Fibroblast of skin of scalp (primary cell): ENCODE data around the gene PGRMC2.
A peak's percentile ranks its signal among the peaks of the same experiment; 100 is the strongest.
"Not testable (repeated sequence)": the region's sequence is repeated elsewhere in the genome, so short reads cannot be mapped to it uniquely, and the experiment has no call there.

ENCODE experiments used
- DNase-seq: peaks from one replicate; pipeline ENCODE4 v3.0.0-alpha.2; 2013

The PGRMC2 gene

GRCh38 chr4:128267171-128267570 is 20.4 kb downstream of the PGRMC2 start:
- DNase-seq, result not testable (repeated sequence)

- not testable (repeated sequence) for DNase-seq
Measured at GRCh38 chr4:128265550-128265949, 22.1 kb downstream of the PGRMC2 start.

- DNase-seq, result not testable (repeated sequence)
Measured at GRCh38 chr4:128259889-128260288, 27.7 kb downstream of the PGRMC2 start.

DNA sequence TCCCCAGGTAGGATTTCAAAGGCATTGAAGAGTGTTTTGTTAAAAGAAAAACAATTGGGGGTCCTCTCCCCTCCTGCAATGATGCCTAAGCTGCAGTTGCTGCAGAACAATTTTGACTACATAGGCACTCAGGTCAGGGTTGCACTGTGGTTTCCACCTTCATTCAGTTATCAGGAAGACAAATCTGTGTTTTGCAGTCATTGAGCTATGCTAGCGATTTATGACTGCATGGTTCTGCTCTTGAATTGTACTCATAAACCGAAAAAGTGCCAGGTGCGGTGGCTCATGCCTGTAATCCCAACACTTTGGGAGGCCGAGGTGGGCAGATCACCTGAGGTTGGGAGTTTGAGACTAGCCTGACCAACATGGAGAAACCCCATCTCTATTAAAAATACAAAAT is 29.4 kb downstream of the PGRMC2 start:
- not testable (repeated sequence) for DNase-seq

- no peak for DNase-seq
Measured at GRCh38 chr4:128256539-128256938, 31.1 kb downstream of the PGRMC2 start.

- DNase-seq, result no peak
Measured at GRCh38 chr4:128255906-128256305, 31.7 kb downstream of the PGRMC2 start.

GRCh38 chr4:128249787-128250668 is 37.6 kb downstream of the PGRMC2 start:
- no peak for DNase-seq

DNA sequence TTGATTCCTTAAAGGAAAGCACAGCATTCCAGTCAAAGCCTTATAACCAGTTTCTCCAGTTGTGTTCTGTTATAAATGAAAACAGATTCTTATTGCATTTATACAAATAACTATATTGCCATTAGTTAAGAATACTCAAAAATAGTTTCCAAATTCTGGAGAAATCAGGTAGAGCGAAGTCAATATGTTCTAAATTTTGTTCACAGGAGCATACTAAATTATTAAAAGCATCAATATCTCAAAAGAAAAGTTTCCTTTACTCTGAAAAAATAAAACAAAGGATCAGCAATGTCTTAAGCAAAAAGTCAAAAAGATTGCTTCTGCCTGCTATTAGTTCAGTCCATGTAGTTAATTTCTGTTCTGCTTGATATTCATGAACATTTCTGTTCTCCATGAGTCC is 39.7 kb downstream of the PGRMC2 start:
- no peak for DNase-seq

DNA sequence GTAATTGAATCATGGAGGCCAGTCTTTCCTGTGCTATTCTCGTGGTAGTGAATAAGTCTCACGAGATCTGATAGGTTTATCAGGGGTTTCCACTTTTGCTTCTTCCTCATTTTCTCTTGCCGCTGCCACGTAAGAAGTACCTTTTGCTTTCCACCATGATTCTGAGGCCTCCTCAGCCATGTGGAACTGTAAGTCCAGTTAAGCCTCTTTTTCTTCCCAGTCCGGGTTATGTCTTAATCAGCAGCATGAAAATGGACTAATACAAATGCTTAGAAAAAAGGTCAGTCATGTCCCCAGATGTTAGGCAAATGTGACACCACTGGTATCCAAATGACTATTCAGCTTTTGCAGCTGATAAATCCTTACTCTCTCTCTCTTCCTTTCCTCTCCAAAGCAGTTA is 42.2 kb downstream of the PGRMC2 start:
- not testable (repeated sequence) for DNase-seq

DNA sequence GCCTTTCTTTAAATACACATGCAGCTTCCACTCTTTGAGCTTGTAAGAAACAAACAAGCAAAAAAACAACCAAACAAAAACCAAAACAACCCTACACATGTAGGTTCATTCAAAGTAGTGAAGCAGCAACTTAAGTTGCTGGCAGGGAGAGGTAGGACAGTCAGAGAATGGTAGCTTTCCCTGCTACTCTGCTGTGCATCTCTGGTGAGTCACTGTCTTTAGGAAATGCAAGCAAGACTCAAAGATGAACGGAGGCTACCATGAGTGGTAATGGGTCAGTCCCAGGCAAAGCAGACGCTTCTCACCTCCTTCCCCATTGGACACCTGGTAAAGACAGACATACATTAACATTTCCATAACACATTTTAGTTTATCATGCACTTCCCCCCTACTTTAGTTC is 43.2 kb downstream of the PGRMC2 start:
- DNase-seq, result peak; percentile 41

DNA sequence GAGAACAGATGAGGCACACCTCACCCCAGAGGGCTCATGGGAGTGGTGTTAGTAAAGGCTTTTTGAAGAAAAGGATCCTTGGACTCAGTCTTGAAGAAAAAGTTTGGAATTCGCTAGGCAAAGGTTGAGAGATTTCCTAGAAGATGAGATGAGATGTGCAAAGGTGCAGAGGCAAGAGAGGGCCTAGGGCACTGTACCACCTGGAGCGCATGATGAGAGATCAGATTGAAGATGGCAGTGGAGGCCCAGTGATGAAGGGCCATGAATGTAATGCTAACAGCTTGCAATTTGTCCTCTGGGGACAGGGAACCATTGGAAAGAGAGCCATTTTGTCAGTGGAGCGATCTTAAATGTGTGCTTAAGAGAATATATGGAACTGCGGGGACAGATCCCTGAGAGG is 45.0 kb downstream of the PGRMC2 start:
- DNase-seq, result no peak

DNA sequence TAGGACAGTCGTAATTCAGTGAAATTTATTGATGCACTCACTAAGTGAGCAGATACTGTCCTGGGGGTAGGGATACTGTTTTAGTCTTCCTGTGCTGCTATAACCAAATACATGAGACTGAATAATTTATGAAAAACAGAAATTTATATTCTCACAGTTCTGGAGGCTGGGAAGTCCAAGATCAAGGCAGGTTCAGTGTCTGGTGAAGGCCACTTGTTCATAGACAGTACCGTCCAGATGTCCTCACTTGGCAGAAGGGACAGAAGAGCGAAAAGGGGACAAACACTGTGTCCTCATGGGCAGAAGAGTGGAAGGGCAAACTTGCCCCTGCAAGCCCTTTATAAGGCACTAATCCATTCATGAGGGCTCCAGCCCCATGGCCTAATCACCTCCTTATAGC is 45.6 kb downstream of the PGRMC2 start:
- DNase-seq, result no peak

DNA sequence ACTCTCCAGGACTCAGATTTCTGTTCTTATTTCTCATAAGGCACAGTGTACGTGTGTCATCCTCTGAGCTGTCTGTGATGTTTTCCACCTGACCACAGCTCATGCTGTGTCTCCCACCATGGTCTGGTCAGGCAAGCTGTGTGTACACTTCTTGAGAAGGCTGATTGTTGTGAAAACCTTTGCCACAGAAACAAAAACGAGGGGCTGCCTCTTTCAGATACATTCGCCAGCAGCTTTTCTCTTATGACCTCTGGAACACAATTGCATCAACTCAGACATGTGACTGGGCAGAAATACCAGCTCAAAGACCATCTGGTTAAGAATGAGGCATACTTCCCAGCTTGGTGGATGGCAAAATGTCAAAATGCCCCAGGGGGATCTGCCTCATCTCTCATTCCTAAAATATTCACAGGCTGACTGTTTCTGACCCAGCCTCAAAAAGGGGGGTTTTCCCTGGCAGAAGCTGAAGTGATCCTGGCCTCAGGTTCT is 46.1 kb downstream of the PGRMC2 start:
- peak; percentile 99 for DNase-seq

DNA sequence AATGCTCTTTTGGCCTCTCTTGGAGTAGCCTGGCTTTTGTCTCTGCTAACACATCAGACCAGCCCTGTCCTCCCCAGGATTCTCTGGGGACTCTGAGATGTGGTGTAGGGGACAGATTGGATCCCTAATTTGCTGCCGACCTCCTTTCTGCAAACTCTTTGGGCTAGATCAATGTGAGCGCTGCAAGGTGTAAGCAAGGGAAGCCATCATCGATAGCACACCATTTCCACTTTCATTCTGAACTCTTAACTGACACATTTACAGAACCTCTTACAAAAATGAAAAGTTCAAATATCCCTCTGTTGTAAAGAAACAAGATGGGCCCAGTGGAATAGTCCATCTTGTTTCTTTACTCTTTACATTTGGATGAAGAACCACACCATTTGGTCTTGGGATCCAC is 46.6 kb downstream of the PGRMC2 start:
- no peak for DNase-seq

DNA sequence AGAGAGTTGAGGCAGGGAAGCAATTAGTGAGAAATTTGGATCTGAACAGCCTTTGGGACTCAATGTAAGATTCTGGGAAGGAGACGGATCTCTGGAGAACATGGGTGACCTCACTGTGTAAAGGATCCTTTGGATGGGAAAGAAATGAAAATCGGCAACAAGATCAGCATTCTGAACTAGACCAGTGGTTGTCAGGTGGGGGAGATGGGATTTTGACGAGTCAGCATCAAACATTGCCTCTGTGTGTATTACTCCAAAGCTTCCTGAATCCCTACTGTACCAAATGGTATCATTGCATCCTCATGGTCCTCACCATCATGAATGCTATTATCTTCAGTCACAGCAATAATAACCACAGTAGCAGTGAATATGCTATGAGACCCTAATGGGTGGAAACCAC is 52.8 kb downstream of the PGRMC2 start:
- no peak for DNase-seq

DNA sequence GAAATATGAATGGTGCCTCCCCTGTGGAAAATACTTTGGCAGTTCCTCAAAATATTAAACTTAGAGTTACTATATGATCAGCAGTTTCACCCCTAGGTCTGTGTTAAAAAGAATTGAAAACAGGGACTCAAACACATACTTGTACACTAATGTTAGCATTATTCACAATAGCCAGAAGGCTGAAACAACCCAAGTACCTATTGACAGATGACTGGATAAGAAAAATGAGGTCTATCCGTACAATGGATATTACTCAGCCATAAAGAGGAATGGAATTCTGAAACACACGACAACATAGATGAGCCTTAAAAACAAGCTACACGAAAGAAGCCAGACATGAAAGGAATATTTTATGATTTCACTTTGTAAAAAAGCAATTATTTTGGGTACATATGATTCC is 54.9 kb downstream of the PGRMC2 start:
- no peak for DNase-seq

- DNase-seq, result peak; percentile 19
Measured at GRCh38 chr4:128228845-128229795, 58.5 kb downstream of the PGRMC2 start.

DNA sequence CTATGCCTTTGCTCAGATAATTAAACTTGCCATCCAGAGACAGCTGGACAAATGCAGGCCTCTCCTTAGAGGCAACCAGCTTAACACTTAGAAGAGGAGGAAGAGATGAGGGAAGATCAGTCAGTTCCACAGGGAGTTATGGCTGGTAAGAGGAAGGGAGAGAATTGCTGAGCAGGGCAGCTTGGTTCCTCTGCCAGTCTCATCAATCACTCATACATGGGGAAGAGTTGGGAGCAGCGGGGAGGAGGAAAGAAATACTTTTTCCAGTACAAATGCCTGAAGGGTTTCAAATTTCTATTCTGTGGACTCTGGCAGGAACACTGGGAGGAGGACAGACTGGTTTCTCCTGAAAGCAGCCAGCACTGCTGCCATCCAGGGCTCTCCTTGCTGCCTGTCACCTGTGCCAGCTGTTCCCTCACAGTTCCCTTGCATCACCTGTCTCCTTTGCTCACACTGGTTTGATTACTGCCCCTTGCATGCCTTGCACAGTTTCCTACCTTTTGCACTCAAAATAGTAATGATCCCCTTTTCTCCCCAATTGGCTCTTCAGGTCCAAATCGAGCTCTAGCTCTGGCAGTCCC is 59.5 kb downstream of the PGRMC2 start:
- peak; percentile 42 for DNase-seq

- peak; percentile 95 for DNase-seq
Measured at GRCh38 chr4:128225148-128225547, 62.5 kb downstream of the PGRMC2 start.

- no peak for DNase-seq
Measured at GRCh38 chr4:128221586-128221985, 66.0 kb downstream of the PGRMC2 start.

DNA sequence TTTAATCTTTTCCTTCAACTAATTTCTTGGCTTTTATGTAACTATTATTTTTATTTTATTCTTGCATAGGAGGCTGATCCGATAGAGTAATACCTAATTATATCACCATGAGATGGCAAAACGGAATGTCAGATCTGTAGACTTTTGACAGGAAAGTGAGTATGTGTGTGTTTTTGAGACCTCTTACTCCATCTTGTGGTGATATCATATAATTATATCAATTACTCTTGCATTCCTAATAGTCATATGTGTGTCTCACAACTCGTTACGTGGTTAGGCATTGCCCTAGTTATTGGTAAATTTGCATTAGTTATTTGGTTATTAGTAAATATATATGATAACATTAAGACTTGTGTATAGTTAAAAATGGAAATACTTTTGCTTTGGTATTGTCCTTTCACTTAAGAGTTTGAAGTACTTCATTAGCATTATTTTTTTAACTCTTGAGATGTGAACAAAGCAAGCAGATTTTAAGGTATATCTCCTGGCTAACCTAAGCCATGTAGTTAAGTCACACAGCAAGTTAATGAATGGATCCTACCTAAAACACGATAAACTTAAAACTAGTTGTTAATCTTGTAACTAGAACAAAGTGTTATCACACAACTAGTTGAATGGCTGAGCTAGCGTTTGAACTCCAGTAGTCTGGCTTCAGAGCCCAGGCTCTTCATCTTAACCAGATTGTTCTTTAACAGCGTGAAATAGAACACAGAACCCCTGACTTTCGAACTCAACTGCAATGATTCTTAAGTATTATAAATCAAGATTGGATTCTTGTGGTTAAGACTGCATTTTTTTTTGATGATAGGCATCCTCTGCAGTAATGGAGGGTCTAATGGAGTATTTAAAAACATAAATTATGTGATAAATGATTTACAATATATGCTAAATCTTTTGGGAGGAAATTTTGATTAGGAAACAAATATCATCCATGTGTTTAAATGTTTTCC is 67.1 kb downstream of the PGRMC2 start:
- DNase-seq, result peak; percentile 80
